Panc1 (cell line): ENCODE results near the gene RALGPS1. TPM values are rescaled to one million over a fixed set of nuclear protein-coding genes. Genes with fewer than 3 reads are reported as not detected.

Source experiments
- ATAC-seq: fragments of 200-7000 bp; cut with Tn5 transposase; 2 replicates; pipeline ENCODE4 v1.9.1; 2020; ENCODE audit warnings: mild to moderate bottlenecking, moderate library complexity
- BruUV-seq: library from RNA; stranded (reverse); fragments of 400-500 nt; replicated peaks from 2 replicates; lab custom pipeline; 2021; lab: Mats Ljungman, UMichigan
- CTCF ChIA-PET: fragments of 300-600 bp; sonication (Branson Sonifier 250); formaldehyde crosslinking; loops from one replicate; lab custom pipeline; 2022; ENCODE audit warnings: antibody characterized with exemption; lab: Charles Lee
- POLR2A ChIA-PET: fragments of 300-600 bp; sonication (Branson Sonifier 250); formaldehyde crosslinking; loops from one replicate; lab custom pipeline; 2022; ENCODE audit warnings: antibody characterized with exemption; lab: Charles Lee
- DNase-seq: peaks from one replicate; pipeline ENCODE4 v3.0.0-alpha.2; 2010; ENCODE audit warnings: low read depth, low spot score
- H3K27ac ChIP-seq: 2 replicates; pipeline ENCODE4 v1.5.1; 2011; ENCODE audit warnings: mild to moderate bottlenecking, low read length, inconsistent platforms
- H3K27me3 ChIP-seq: fragments of 200-500 bp; sonication (Bioruptor generic); 2 replicates; pipeline ENCODE4 v1.6.0; 2014; ENCODE audit warnings: low read length, inconsistent platforms; ENCODE audit not compliant: control insufficient read depth, insufficient read depth
- H3K36me3 ChIP-seq: fragments of 200-500 bp; sonication (Bioruptor generic); 2 replicates; pipeline ENCODE4 v1.5.1; 2014; ENCODE audit warnings: inconsistent platforms, mild to moderate bottlenecking, low read length, moderate library complexity; ENCODE audit not compliant: control insufficient read depth, insufficient read depth
- H3K4me1 ChIP-seq: 2 replicates; pipeline ENCODE4 v1.5.1; 2011; ENCODE audit warnings: inconsistent platforms, mild to moderate bottlenecking, low read length, moderate library complexity; ENCODE audit not compliant: control insufficient read depth, insufficient read depth
- H3K4me3 ChIP-seq, 2 experiments: 2 replicates each; pipeline ENCODE4 v1.5.1; 2011 to 2012; ENCODE audit warnings: low read depth in 2 of 2, low read length in 2 of 2, mild to moderate bottlenecking in 2 of 2, inconsistent platforms in 1 of 2, moderate library complexity in 1 of 2
- H3K9me3 ChIP-seq: fragments of 200-500 bp; sonication (Bioruptor generic); 2 replicates; pipeline ENCODE4 v1.5.1; 2014; ENCODE audit warnings: low read depth, mild to moderate bottlenecking, inconsistent platforms, low read length, moderate library complexity; ENCODE audit not compliant: control insufficient read depth, insufficient read depth
- CTCF ChIP-seq: fragments of 450-650 bp; IDR thresholded peaks from 2 replicates; pipeline ENCODE4 v1.5.1; 2017; ENCODE audit warnings: mild to moderate bottlenecking
- POLR2AphosphoS5 ChIP-seq: IDR thresholded peaks from 2 replicates; pipeline ENCODE4 v1.6.1; 2012; ENCODE audit warnings: mild to moderate bottlenecking, low read depth, low read length, moderate library complexity
- REST ChIP-seq, 2 experiments: IDR thresholded peaks; 2 replicates each; pipeline ENCODE4 v1.6.1; 2011 to 2012; ENCODE audit warnings: low read depth in 2 of 2, control low read depth in 1 of 2, low read length in 1 of 2, mild to moderate bottlenecking in 1 of 2, moderate library complexity in 1 of 2; ENCODE audit not compliant: insufficient read depth in 1 of 2
- SIN3A ChIP-seq: IDR thresholded peaks from 2 replicates; pipeline ENCODE4 v1.6.1; 2012; ENCODE audit warnings: low read depth, mild to moderate bottlenecking, low read length, moderate library complexity, borderline replicate concordance; ENCODE audit not compliant: insufficient read depth
- TCF7L2 ChIP-seq: IDR thresholded peaks from 2 replicates; pipeline ENCODE4 v1.6.1; 2011; ENCODE audit warnings: mild to moderate bottlenecking, low read depth, low read length, inconsistent platforms
- in situ Hi-C: cut with HindIII; loops from 2 replicates; pipeline ENCODE4 v1.10.0; 2016; ENCODE audit warnings: low sequenced_read_pairs, low pct_unique_long_range_greater_than_20kb
- intact Hi-C: fragments of 100-400 bp; cut with micrococcal nuclease; formaldehyde crosslinking; loops from one replicate; pipeline ENCODE4 v1.10.0; 2022; ENCODE audit not compliant: unreplicated experiment
- total RNA-seq: library from RNA; stranded (reverse); gene quantifications from one replicate; pipeline ENCODE4 v1.2.1, GENCODE V29; 2021; ENCODE audit not compliant: unreplicated experiment

Gene RALGPS1
- total RNA-seq, 1 experiment from 2014 or later = 7.2 TPM

- Histone ChIP-seq H3K9me3 (no peaks in the 10 kb centered on the region), H3K27me3 (no peaks in the 10 kb centered on the region), H3K4me3 (no peak overlapping the region), H3K4me1 (no peaks in the 10 kb centered on the region), H3K27ac (no peak overlapping the region), H3K36me3 (no peaks in the 10 kb centered on the region)
- intact Hi-C loops (loop anchor here (1.0 kb wide), 1 partner anchor 234 kb away; no protein-coding TSS in a partner anchor), in situ Hi-C loops (no loop called here)
- peak; percentile 96 for ATAC-seq
- CTCF ChIA-PET = interaction anchor here (0.5 to 1.0 kb wide), 3 partner anchors 233 to 1391 kb away, joined by 3 to 6 read pairs (median 4); partner anchors contain the start of gene SLC2A8
- no TSS peak for BruUV-seq
- TF ChIP-seq POLR2AphosphoS5 = no peak
- TF ChIP-seq CTCF = peak; percentile 86
- POLR2A ChIA-PET = no interaction called here
- DNase-seq = peak; percentile 38
These were observed 51.2 kb downstream of the RALGPS1 start for GRCh38 chr9:126965541-126966428.

- H3K36me3 ChIP-seq = no peaks in the 10 kb centered on the region
- TF ChIP-seq SIN3A = no peak
- TF ChIP-seq POLR2AphosphoS5 = no peak
- TF ChIP-seq REST (IDR thresholded peaks at IDR 0.05; ENCODE audit: insufficient read depth in 1 of 2, low read depth in 2 of 2, low read length in 1 of 2) = no peak
- no peak for TF ChIP-seq CTCF
- TF ChIP-seq TCF7L2 = no peak
- CTCF ChIA-PET = no interaction called here
- POLR2A ChIA-PET = no interaction called here
- in situ Hi-C loops (no loop called here), intact Hi-C loops (no loop called here)
- H3K4me3 ChIP-seq = no peak overlapping the region
- H3K27ac ChIP-seq = no peak overlapping the region
- no TSS peak for BruUV-seq
- no peak for DNase-seq
- ATAC-seq = no peak
- no peaks in the 10 kb centered on the region for H3K27me3 ChIP-seq
- H3K9me3 ChIP-seq = no peaks in the 10 kb centered on the region
- no peaks in the 10 kb centered on the region for H3K4me1 ChIP-seq
These were observed 56.7 kb downstream of the RALGPS1 start for GRCh38 chr9:126971261-126971660.
